CD14-positive monocyte (primary cell): Measurements from ENCODE around the gene PPM1H. TPM values are rescaled to one million over a fixed set of nuclear protein-coding genes. Genes with fewer than 3 reads are reported as not detected.

Experiments
- DNase-seq, 3 donors: peaks; one replicate each; pipeline ENCODE4 v3.0.0-alpha.2; 2011 to 2022
- H2AFZ ChIP-seq: 2 replicates; pipeline ENCODE4 v1.6.0; 2012; ENCODE audit warnings: mild to moderate bottlenecking, low read depth, low read length, inconsistent platforms; ENCODE audit not compliant: insufficient read depth, poor library complexity, severe bottlenecking
- H3K27ac ChIP-seq, 2 donors: 1 replicate in 1 of 2; 2 replicates in 1 of 2; pipeline ENCODE4 v1.5.1; 2012 to 2013; ENCODE audit warnings: low read length in 2 of 2, control low read depth in 1 of 2, inconsistent platforms in 1 of 2, low read depth in 1 of 2, mild to moderate bottlenecking in 1 of 2
- H3K27me3 ChIP-seq, 2 donors: one replicate each; pipeline versions ENCODE4 v1.6.0 to v1.6.1; 2011 to 2013; ENCODE audit warnings: low read length in 2 of 2; ENCODE audit not compliant: control insufficient read depth in 2 of 2, insufficient read depth in 2 of 2
- H3K36me3 ChIP-seq, 2 donors: replicated peaks in 1 of 2; 1 replicate in 1 of 2; 2 replicates in 1 of 2; pipeline versions ENCODE4 v1.5.1 to v1.6.1; 2012 to 2013; ENCODE audit warnings: low read length in 2 of 2, control low read depth in 1 of 2, inconsistent platforms in 1 of 2, mild to moderate bottlenecking in 1 of 2; ENCODE audit not compliant: insufficient read depth in 2 of 2, control insufficient read depth in 1 of 2
- H3K4me1 ChIP-seq, 2 donors: 1 replicate in 1 of 2; 2 replicates in 1 of 2; pipeline versions ENCODE4 v1.5.1 to v1.6.1; 2012 to 2013; ENCODE audit warnings: low read length in 2 of 2, control low read depth in 1 of 2, inconsistent platforms in 1 of 2, mild to moderate bottlenecking in 1 of 2, moderate library complexity in 1 of 2; ENCODE audit not compliant: insufficient read depth in 2 of 2, control insufficient read depth in 1 of 2
- H3K4me2 ChIP-seq: replicated peaks from 2 replicates; pipeline ENCODE3; 2012; ENCODE audit warnings: low read length, moderate library complexity, mild to moderate bottlenecking; ENCODE audit not compliant: poor library complexity, severe bottlenecking; ENCODE audit errors: extremely low read depth
- H3K4me3 ChIP-seq, 3 experiments: fragments of 200-600 bp in 1 of 3; sonication (generic) in 1 of 3; replicated peaks in 1 of 3; 1 replicate in 2 of 3; 2 replicates in 1 of 3; pipeline ENCODE4 v1.5.1; 2011 to 2013; ENCODE audit warnings: low read length in 3 of 3, mild to moderate bottlenecking in 3 of 3, control low read depth in 2 of 3, low read depth in 2 of 3, inconsistent platforms in 1 of 3, moderate library complexity in 1 of 3
- H3K79me2 ChIP-seq: 2 replicates; pipeline ENCODE4 v1.6.0; 2012; ENCODE audit warnings: mild to moderate bottlenecking, control low read depth, inconsistent platforms, low read length, moderate library complexity; ENCODE audit not compliant: insufficient read depth
- H3K9ac ChIP-seq: 2 replicates; pipeline ENCODE4 v1.6.0; 2017; ENCODE audit warnings: low read length, mild to moderate bottlenecking; ENCODE audit not compliant: insufficient read depth, poor library complexity, severe bottlenecking
- H3K9me3 ChIP-seq, 2 donors: replicated peaks in 1 of 2; 1 replicate in 1 of 2; 2 replicates in 1 of 2; pipeline versions ENCODE4 v1.5.1 to v1.6.1; 2012 to 2013; ENCODE audit warnings: low read length in 2 of 2, control low read depth in 1 of 2; ENCODE audit not compliant: control insufficient read depth in 1 of 2, insufficient read depth in 1 of 2
- H4K20me1 ChIP-seq: 2 replicates; pipeline ENCODE4 v1.6.0; 2012; ENCODE audit warnings: mild to moderate bottlenecking, low read length, control low read depth, moderate library complexity; ENCODE audit not compliant: insufficient read depth
- H3K27ac Mint-ChIP-seq, 7 donors: one replicate each; pipeline ENCODE4 v1.8.0; 2020; ENCODE audit warnings: mild to moderate bottlenecking in 7 of 7, mixed read lengths in 7 of 7, moderate library complexity in 6 of 7, inconsistent platforms in 2 of 7
- H3K27me3 Mint-ChIP-seq, 3 donors: one replicate each; pipeline ENCODE4 v1.8.0; 2021 to 2022; ENCODE audit warnings: low read depth in 3 of 3, mild to moderate bottlenecking in 3 of 3, mixed read lengths in 3 of 3, moderate library complexity in 3 of 3, inconsistent platforms in 1 of 3
- H3K36me3 Mint-ChIP-seq, 2 donors: one replicate each; pipeline ENCODE4 v1.8.0; 2020; ENCODE audit warnings: mixed read lengths in 2 of 2, inconsistent platforms in 1 of 2, mild to moderate bottlenecking in 1 of 2
- H3K4me1 Mint-ChIP-seq: one replicate; pipeline ENCODE4 v1.8.0; 2020; ENCODE audit warnings: mild to moderate bottlenecking, mixed read lengths
- H3K4me3 Mint-ChIP-seq, 2 donors: one replicate each; pipeline ENCODE4 v1.8.0; 2020; ENCODE audit warnings: mild to moderate bottlenecking in 2 of 2, mixed read lengths in 2 of 2, moderate library complexity in 1 of 2
- H3K9me3 Mint-ChIP-seq, 7 donors: one replicate each; pipeline ENCODE4 v1.8.0; 2020 to 2022; ENCODE audit warnings: mixed read lengths in 7 of 7, mild to moderate bottlenecking in 6 of 7, moderate library complexity in 6 of 7, inconsistent platforms in 2 of 7
- CTCF ChIP-seq: fragments of 200-600 bp; IDR thresholded peaks from one replicate; pipeline ENCODE4 v1.8.0; 2022; ENCODE audit warnings: antibody characterized with exemption, mild to moderate bottlenecking
- WGBS: methylation state at CpG from one replicate; pipeline ENCODE4 v1.1.5; 2013; ENCODE audit warnings: missing lambda C conversion rate; ENCODE audit not compliant: insufficient coverage; 5-methylcytosine and 5-hydroxymethylcytosine counted together
- intact Hi-C, 2 donors: fragments of 100-400 bp; cut with micrococcal nuclease; formaldehyde crosslinking; loops; one replicate each; pipeline versions ENCODE4 v1.15.0 to v1.15.1; 2023
- polyA plus RNA-seq, 3 donors: library from polyadenylated mRNA; depleted of rRNA in 1 of 3; unstranded in 2 of 3; stranded (reverse) in 1 of 3; fragments of 300-500 nt in 2 of 3; fragments of >200 nt in 1 of 3; fragmentation: Illumina TruSeq in 2 of 3; gene quantifications; 1 replicate in 2 of 3; 2 replicates in 1 of 3; pipeline ENCODE4 v1.2.3, GENCODE V29; 2012 to 2021

The PPM1H gene
- polyA plus RNA-seq, 3 donors, result 1.5 to 2.8 (median 1.9) TPM

GRCh38 chr12:62848418-62848817 lies 86.5 kb downstream of the PPM1H start:
- Histone ChIP-seq H3K27ac (no peak overlapping the region), H4K20me1 (no peaks in the 10 kb centered on the region), H3K9ac (no peak overlapping the region), H3K9me3 (no peaks in the 10 kb centered on the region), H2AFZ (no peak overlapping the region), H3K4me1 (peaks cover 8% of the 10 kb centered on the region in 2 donors), H3K27me3 (no peaks in the 10 kb centered on the region), H3K36me3 (no peaks in the 10 kb centered on the region), H3K79me2 (no peaks in the 10 kb centered on the region), H3K4me3 (no peak overlapping the region), H3K4me2 (no peak overlapping the region)
- no peak for TF ChIP-seq CTCF
- WGBS, result no CpG with 5 or more reads among the region's 2 CpGs
- peaks cover 23% of the 10 kb centered on the region for H3K4me1 Mint-ChIP-seq
- DNase-seq, result peak in 2 of 3 donors; percentile 6 to 70
- peaks cover 0 to 2% (median 1%) of the 10 kb centered on the region in 3 donors for H3K27me3 Mint-ChIP-seq
- peak overlapping the region in 1 of 7 donors; percentile 16 for H3K27ac Mint-ChIP-seq
- H3K4me3 Mint-ChIP-seq, result no peak overlapping the region
- peaks cover 0 to 2% (median 0%) of the 10 kb centered on the region in 7 donors for H3K9me3 Mint-ChIP-seq
- intact Hi-C loops, result no loop called here
- no peaks in the 10 kb centered on the region for H3K36me3 Mint-ChIP-seq

GRCh38 chr12:62847709-62848108 lies 87.2 kb downstream of the PPM1H start:
- peaks cover 1 to 2% (median 1%) of the 10 kb centered on the region in 3 donors for H3K27me3 Mint-ChIP-seq
- peaks cover 8% of the 10 kb centered on the region in 2 donors for H3K4me1 ChIP-seq
- no peak overlapping the region for H3K4me2 ChIP-seq
- no peaks in the 10 kb centered on the region for H3K9me3 ChIP-seq
- intact Hi-C loops, result no loop called here
- no peaks in the 10 kb centered on the region for H3K36me3 ChIP-seq
- H3K4me3 Mint-ChIP-seq, result no peak overlapping the region
- TF ChIP-seq CTCF, result no peak
- H4K20me1 ChIP-seq, result no peaks in the 10 kb centered on the region
- H3K79me2 ChIP-seq, result no peaks in the 10 kb centered on the region
- no peak overlapping the region for H2AFZ ChIP-seq
- H3K27ac ChIP-seq, result no peak overlapping the region
- no peak overlapping the region for H3K9ac ChIP-seq
- no peak overlapping the region for H3K27ac Mint-ChIP-seq
- no peak for DNase-seq
- H3K9me3 Mint-ChIP-seq, result peaks cover 0 to 2% (median 0%) of the 10 kb centered on the region in 7 donors
- H3K27me3 ChIP-seq, result no peaks in the 10 kb centered on the region
- no peaks in the 10 kb centered on the region for H3K36me3 Mint-ChIP-seq
- WGBS, result no CpG with 5 or more reads among the region's 2 CpGs
- no peak overlapping the region for H3K4me3 ChIP-seq
- H3K4me1 Mint-ChIP-seq, result peaks cover 20% of the 10 kb centered on the region
